D341Med (cell line): ENCODE measurements around the gene RAD54L.
"Not testable (repeated sequence)": the region's sequence is repeated elsewhere in the genome, so short reads cannot be mapped to it uniquely, and the experiment has no call there.

Experiments used
- DNase-seq: peaks from one replicate; pipeline ENCODE4 v3.0.0; 2012; ENCODE audit warnings: low spot score

RAD54L gene

GRCh38 chr1:46319960-46320914 lies 72.7 kb downstream of the RAD54L start:
- DNase-seq, result not testable (repeated sequence)

GRCh38 chr1:46322191-46322590 lies 74.6 kb downstream of the RAD54L start:
- DNase-seq, result not testable (repeated sequence)

GRCh38 chr1:46325285-46326076 lies 77.9 kb downstream of the RAD54L start:
- DNase-seq, result not testable (repeated sequence)
